GM21786 (cell line): ENCODE data around the gene TMEM132E.

Source experiments
- ATAC-seq: cut with Tn5 transposase; IDR thresholded peaks from one replicate; pipeline ENCODE4 v1.9.1; 2021; ENCODE audit not compliant: unreplicated experiment

TMEM132E gene

DNA sequence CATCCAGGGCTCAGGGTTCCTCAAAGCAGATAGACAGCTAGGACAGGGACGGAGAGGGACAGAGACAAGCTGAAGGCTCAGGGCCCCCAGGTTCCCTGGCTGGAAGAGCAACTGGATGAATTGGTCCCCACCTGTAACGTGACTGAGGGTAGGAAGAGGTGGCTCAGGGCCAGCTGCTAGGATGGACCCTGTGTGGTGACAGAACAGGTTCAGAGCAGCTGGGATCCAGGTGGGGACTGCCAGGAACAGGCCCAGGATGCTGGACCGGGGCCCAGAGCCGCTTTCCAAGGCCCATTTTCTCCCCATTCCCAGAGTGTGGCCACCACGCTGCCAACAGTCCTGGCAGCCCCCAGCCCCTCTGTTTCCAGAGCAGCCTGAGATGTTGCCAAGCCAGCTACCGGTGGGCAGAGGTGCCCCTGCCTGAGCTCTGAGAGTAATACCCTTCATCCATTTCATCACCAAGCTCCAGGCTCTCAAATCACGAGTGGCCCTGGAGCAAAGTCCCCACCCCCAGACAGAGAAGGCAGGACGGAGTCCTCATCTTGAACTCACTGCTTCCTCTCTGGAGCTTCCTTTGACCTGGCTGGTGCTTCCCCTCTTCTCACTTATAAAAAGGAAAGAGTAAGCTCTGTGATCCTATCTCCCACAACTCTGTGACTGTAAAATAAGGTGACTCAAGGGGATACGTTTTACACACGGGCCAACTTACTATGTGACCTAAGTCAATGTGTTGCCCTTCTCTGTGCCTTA lies 79.6 kb downstream of the TMEM132E start:
- ATAC-seq = no peak

GRCh38 chr17:34663714-34664113 lies 84.3 kb downstream of the TMEM132E start:
- no peak for ATAC-seq

DNA sequence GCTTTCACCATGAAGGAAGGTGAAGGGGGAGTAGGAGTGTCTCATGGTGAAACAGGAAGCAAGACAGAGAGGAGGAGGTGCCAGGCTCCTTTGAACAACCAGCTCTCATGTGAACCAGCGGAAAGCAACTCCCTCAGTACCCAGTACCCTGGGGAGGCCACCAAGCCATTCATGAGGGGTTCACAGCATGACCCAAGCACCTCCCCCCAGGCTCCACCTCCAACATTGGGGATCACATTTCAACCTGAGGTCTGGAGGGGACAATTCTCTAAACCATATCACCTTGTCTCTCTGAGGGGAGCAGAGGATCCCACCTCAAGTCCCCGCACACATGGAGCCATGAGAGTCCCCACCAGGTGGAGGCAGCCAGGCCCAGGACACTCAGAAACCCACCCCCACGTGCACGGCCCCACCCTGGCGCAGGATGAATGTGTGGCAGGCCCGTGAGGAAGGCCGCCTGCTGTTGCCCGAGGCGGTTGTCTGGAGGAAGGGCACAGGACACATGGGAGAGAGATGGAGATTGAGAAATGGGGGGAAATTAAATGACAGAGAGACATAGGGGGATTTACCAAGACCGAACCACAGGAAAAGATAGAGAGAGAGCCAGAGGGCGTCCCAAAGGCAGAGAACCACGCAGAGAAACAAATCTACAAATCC lies 85.9 kb downstream of the TMEM132E start:
- ATAC-seq = no peak

DNA sequence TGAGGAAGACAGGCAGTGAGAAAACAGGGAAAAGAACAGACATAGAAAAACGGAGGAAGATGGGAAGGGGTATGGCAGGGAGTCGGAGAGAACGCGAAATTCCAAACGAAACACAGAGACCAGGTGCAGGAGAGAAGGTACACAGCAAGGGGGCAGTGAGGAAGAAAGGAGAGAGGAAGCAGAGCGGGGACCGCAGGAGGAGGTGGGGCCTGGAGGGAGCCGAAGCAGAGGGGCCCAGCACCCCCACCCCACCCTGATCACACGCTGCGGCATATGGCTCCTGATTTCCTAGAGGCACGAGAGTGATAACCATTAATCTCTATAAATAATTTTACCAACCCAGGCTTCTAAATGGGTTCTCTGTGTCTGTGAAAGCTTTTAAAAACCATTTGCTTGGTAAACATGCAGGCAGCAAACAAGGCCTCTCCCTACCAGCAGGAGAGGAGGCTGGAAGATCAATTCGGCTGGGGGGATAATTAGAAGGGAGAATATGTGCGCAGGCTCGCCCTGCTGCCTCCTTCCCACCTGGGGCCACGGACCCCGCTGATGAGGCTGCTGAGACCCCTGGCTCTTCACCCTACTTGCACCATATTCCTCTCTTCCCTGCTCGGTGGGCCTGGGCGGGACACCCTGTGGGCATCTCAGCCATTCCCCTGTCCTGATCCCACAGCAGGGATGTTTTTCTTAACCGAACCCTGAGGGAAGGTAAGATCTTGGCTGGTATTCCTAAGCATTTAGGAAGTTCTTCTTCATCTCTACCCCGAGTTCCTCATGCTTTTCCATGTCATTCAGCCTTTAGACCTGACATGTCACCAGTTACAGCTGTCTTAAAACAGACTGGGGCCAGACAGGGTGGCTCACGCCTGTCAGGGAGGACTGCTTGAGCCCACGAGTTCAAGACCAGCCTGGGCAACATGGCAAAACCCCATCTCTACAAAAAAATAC lies 86.7 kb downstream of the TMEM132E start:
- no peak for ATAC-seq

DNA sequence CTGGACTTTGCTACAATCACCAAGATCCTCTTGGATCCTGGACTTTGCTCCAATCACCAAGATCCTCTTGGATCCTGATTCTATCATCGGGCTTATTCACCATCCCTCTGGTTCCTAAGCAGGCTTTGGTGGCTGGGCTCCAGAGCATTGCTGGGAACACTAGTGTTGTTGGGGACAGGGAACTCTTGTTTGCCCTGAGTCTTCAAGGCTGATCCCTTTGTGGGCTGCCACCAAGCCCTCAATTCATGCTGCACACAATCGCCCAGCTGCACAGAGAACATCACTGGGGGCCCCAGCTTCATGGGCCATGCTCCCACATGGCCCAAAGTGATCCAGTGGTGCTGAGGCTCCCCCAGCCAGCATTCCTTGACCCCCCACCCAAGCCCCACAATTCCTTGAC lies 88.3 kb downstream of the TMEM132E start:
- no peak for ATAC-seq

DNA sequence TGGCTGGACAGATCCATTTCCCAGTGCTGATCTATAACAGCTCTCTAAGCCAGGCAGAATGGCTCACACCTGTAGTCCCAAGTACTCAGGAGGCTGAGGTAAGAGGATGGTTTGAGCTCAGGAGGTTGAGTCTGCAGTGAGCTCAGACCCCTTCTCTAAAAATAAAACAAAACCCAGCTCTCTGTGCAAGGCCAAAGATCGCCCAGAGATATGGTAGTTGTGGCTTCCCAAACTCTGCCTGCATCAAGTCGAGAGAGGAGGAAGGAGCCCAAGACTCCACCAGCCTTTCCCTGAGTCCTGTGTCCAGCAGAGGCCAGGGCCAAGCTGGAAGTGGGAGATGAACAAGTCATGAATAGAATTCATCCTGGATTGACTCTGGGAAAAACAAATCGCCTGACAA lies 88.8 kb downstream of the TMEM132E start:
- ATAC-seq = no peak

DNA sequence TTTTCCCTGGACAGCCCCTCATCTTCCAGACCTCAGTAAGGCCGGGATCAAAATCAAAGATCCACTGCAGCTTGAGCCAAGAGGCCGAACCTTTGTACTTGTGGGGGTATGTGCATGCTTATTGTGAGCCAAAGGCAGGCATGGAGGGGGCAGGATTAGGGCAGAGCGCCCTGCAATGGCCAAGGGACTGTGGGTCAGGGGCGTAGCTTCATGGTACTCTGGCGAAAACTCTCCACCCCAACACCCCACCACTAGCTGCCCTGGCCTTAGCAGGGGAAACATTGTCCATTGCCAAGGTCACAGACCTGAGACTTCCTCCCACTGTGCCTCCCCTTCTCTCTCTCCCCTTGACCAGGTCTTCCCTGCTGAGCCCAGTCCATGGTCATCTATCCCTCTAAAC lies 90.1 kb downstream of the TMEM132E start:
- no peak for ATAC-seq

GRCh38 chr17:34670618-34671017 lies 91.2 kb downstream of the TMEM132E start:
- no peak for ATAC-seq

DNA sequence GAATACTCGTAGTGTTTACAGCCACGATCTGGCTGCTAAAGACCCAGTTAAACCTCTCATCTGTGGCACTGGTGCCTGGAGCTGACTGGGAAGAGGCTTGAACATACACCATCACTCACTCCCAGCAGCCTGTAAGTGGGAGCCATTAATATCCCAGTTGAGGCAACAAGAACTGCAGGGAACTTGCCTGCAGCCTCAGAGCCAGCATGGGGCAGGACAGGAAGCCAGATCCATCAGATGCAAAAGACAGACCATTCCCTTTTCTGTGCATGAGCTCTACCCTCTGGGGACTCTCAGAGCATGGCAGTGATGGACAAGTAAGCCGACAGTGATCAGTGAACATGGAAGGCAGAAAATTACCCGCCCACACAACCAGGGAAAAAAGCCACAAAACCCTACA lies 91.8 kb downstream of the TMEM132E start:
- ATAC-seq = no peak

GRCh38 chr17:34672176-34672785 lies 92.9 kb downstream of the TMEM132E start:
- no peak for ATAC-seq

- no peak for ATAC-seq
Observed at GRCh38 chr17:34673516-34673915, 94.1 kb downstream of the TMEM132E start.

DNA sequence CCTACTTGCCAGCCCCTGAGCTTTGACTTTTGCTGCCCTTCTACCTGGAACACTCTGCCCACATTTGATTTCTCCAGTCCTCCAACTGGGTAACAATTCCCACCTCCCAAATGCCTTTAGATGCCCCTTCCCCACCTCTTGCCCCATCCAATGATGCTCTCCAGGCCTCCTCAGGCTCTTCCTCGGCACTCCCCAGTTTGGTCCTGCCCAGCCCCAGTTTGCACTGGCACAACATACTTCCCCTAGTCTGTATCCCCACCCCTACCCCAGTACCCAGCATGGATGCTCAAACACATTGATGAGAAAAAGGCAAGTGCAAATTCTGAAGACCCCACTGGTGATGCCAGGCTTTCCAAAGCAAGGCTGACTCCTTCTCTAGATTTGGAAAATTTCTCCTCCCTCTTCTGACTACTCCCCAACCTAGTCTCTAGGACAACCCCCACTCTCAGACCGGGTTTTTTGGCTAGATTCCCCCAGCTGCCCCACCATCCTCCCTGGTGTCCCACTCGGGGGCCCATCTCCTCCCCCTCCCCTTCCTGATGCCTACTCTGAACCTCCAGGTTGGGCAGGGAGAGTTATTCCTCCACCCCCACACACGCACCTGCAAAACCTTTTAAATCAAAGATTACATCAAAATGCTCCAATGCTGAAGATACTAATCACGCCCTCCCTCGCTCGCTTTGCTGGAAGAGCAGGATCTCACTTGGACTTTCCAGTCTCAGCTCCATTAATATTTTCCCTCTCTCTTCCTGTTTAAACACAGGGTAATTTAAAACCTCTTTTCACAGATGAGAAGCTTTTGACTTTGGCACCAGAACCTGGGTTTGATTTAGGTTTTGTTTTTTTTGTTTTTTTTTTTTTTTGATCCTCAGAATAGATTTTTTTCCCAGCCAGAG lies 94.9 kb downstream of the TMEM132E start:
- no peak for ATAC-seq

- no peak for ATAC-seq
Observed at GRCh38 chr17:34675143-34675542, 95.8 kb downstream of the TMEM132E start.

- no peak for ATAC-seq
Observed at GRCh38 chr17:34675605-34676004, 96.2 kb downstream of the TMEM132E start.

DNA sequence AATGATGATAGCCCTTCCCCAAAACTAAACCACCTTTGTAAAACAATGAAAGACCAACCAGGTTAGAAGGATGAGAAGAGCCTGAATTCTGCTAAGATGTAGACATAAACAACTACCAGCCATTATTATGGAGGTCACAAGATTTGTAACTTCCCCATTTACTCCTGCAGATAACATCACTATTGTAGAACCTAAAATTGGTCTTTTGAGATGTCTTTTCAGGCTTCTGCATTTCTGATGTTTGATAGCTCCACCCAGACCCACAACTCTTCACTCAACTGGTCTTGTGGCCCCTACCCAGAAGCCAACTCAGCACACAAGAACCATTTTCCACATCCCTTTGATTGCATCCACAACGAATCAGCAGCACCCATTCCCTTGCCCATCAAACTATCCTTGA lies 100.8 kb downstream of the TMEM132E start:
- ATAC-seq = no peak

DNA sequence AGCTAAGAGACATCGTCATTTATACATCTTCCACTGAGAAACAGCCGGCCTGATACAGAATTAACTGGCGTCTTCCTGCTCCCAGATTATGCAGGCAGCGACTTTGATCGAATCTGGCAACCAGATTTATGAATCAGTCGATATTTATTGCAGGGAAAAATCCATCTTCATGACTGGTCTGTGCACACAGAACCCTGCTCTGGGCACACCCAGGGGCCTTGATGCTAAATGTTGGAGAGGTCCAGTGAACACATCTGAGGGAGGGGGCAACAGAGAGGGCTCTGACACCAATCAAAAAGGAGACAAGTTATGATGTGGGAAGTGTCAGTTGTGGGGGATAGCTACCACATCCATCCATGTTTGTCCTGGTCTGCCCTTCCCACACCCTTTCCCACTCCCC lies 102.9 kb downstream of the TMEM132E start:
- ATAC-seq = no peak

DNA sequence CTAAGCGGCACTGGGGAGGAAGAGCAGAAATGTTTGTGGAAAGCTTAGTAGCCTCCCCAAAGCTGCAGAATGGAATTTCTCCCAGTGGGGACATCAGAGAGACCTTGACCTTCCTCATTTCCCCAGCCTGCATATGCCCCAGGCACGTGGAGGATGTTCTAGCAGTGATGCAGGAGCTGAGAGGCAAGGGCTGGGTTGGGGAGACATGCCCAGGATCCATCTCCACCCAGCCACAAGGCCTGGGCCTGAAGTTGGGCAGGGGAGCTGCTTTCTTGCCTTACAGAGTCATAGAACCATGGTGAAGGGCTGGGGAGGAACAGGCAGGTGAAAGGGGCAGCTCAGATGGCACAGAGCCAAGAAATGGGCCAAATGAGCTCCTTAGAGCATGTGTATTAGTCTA lies 104.0 kb downstream of the TMEM132E start:
- no peak for ATAC-seq
